ENCODE data around the gene DLL4. TPM values are rescaled to one million over a fixed set of nuclear protein-coding genes. Genes with fewer than 3 reads are reported as not detected.

The DLL4 gene
- total RNA-seq, 2 experiments from 2014 or later: 0.12 TPM; not detected in 1

DNA sequence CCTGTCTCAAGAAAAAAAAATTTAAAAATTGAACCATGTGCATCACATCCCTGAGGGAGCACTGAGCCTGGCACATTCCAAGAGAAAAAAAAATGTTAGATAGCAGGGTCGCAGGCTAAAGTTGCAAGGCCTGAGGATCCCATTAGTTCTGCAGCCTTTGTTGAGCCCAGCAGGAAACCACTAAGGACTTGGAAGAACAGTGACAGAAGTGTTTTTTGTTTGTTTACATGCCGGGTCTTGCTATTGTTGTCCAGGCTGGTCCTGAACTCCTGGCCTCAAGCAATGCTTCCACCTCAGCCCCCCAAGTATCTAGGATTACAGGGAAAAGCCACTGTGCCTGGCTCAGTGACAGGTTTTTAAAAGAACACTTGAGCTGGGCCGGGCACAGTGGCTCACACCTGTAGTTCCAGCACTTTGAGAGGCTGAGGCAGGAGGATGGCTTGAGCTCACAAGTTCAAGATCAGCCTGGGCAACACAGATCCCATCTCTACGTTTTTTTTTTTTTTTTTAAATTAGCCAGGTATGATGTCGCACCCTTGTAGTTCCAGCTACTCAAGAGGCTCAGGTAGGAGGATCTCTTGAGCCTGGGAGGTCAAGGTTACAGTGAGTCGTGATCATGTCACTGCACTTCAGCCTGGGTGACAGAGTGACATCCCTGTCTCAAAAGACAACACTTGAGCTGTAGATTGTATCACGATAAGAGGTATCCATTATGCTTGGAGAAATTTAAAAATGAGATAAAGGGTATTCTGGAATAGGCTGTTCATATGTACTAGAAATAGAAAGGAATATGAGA, 39.3 kb downstream of the DLL4 start:
- CTCF ChIA-PET: interaction anchor here (0.7 to 1.4 kb wide), 3 partner anchors 17 to 109 kb away, joined by 3 to 4 read pairs (median 3); no protein-coding TSS in a partner anchor
- Mint-ChIP-seq H3K27me3 (no peaks in the 10 kb centered on the region), H3K4me3 (no peak overlapping the region), H3K9me3 (ENCODE audit: low read depth) (no peaks in the 10 kb centered on the region), H3K27ac (no peak overlapping the region), H3K36me3 (no peaks in the 10 kb centered on the region), H3K4me1 (no peaks in the 10 kb centered on the region)
- no peak for ATAC-seq
- DNase-seq: no peak

DNA sequence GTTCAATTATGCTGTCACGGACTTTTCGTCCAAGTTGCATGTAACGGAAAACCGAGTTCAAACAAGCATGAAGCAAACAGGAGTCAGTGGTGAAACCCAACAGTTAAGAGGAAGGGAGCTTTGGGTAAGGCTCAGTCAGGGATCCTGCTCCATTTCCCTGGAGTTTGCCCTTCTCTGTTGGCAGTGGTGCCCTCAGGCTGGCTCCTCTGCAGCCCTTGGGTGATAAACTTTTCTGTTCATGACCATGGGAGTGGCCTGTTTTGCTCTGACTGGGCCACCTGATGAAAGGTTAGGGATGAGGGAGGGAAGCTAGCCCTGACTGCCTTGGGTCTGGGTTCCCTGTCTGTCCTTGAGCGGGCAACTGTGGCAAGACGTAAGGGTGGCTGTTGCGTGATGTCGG, 40.2 kb downstream of the DLL4 start:
- Mint-ChIP-seq H3K4me1 (no peaks in the 10 kb centered on the region), H3K27ac (no peak overlapping the region), H3K36me3 (no peaks in the 10 kb centered on the region), H3K9me3 (ENCODE audit: low read depth) (no peaks in the 10 kb centered on the region), H3K4me3 (no peak overlapping the region), H3K27me3 (no peaks in the 10 kb centered on the region)
- ATAC-seq: no peak
- CTCF ChIA-PET: interaction anchor here (0.7 to 1.0 kb wide), 2 partner anchors 18 to 27 kb away, joined by 3 to 4 read pairs; no protein-coding TSS in a partner anchor
- DNase-seq: no peak

DNA sequence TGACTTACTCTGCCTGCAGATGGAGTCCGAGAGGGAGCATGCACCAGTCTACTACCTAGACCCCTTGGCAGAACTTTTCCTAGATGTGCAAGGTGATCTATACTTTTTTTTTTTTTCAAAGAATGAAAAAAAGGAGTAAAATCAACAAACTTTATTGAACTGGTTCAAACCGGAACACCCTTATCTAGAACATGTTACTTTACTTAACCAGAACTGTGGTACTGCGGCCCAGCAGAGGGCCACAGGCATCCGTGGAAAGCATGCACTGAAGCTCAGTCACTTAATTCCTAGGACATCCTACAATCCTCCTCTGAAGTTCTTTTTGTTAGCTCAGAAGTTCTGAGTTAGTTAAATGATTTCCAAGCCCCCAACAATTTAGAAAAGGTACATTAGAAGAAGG, 45.7 kb downstream of the DLL4 start:
- DNase-seq (no peak), ATAC-seq (no peak)
- H3K4me1 Mint-ChIP-seq: no peaks in the 10 kb centered on the region
- CTCF ChIA-PET: interaction anchor here (0.7 to 1.1 kb wide), 2 partner anchors 8 to 192 kb away, joined by 3 read pairs; no protein-coding TSS in a partner anchor
- H3K9me3 Mint-ChIP-seq (ENCODE audit: low read depth): no peaks in the 10 kb centered on the region
- H3K27me3 Mint-ChIP-seq: no peaks in the 10 kb centered on the region
- H3K36me3 Mint-ChIP-seq: peaks cover 3% of the 10 kb centered on the region
- H3K27ac Mint-ChIP-seq: no peak overlapping the region
- no peak overlapping the region for H3K4me3 Mint-ChIP-seq

DNA sequence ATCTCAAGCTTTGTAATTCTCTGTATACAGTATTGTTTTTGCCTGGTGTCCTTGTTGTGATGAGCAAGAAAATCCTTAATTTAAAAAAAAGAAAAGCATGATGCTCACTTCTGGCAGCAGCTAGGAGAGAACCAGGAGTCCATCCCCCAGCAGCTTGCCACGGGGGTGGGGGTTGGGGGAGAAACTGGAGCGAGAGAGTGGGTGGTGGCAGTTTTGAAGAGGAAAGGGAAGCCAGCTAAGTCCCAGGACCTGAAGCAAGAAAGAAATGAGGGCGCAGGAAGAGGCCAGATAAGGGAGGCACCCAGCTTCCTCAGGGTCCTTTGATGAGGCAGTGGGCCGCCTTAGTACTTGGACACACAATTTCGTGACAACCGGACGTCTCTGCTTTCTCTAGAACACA, 47.7 kb downstream of the DLL4 start:
- H3K4me3 Mint-ChIP-seq: no peak overlapping the region
- DNase-seq (no peak), ATAC-seq (no peak)
- CTCF ChIA-PET: interaction anchor here (1.1 to 1.3 kb wide), 2 partner anchors 36 to 73 kb away, joined by 3 read pairs; no protein-coding TSS in a partner anchor
- H3K4me1 Mint-ChIP-seq: no peaks in the 10 kb centered on the region
- no peaks in the 10 kb centered on the region for H3K9me3 Mint-ChIP-seq (ENCODE audit: low read depth)
- peaks cover 9% of the 10 kb centered on the region for H3K36me3 Mint-ChIP-seq
- no peak overlapping the region for H3K27ac Mint-ChIP-seq
- no peaks in the 10 kb centered on the region for H3K27me3 Mint-ChIP-seq

DNA sequence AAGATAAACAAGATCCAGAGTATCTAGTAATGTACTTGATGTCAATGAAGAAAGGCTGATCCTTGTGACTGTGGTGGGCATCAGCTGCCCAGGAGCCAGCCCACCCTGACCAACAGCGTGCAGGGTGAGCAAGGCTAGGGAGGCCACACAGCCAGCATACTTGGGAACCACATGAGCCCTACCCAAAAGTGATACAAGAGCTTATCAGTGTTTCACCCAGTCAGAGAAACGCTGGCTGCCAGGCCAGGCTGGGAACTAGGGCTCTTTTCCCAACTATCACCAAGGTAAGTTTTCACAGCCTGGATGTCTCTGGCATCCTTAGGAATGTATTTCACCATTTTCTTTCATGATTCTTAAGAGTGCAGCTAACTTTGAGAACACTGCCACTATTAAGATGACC, 49.0 kb downstream of the DLL4 start:
- Mint-ChIP-seq H3K36me3 (peaks cover 15% of the 10 kb centered on the region), H3K4me3 (no peak overlapping the region), H3K9me3 (ENCODE audit: low read depth) (no peaks in the 10 kb centered on the region), H3K27ac (no peak overlapping the region), H3K27me3 (no peaks in the 10 kb centered on the region), H3K4me1 (no peaks in the 10 kb centered on the region)
- CTCF ChIA-PET: interaction anchor here (1.0 kb wide), 1 partner anchor 25 kb away, joined by 3 read pairs; the partner anchor contains the start of gene CHAC1
- no peak for DNase-seq
- ATAC-seq: no peak

DNA sequence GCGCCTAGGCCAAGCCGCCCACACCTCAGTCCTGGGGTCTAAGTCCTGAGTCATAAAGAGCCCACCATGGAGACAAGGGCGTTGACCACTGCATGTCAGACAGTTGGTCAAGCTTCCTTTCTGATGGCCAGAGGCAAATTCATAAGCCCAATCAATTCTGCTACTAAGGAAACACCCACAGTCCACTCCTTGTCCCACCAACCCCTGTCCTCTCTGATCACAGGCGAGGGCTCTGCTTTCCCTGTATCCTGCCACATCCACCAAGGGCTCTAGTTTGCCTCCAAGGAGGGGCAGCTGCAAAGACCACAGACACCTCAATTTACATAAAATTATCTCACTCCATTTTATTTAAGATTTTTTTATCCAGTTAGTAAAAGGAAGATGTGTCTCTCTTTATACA, 49.4 kb downstream of the DLL4 start:
- Mint-ChIP-seq H3K27ac (no peak overlapping the region), H3K4me1 (no peaks in the 10 kb centered on the region), H3K9me3 (ENCODE audit: low read depth) (no peaks in the 10 kb centered on the region), H3K27me3 (no peaks in the 10 kb centered on the region), H3K4me3 (no peak overlapping the region), H3K36me3 (peaks cover 17% of the 10 kb centered on the region)
- no peak for ATAC-seq
- DNase-seq: no peak
- CTCF ChIA-PET: interaction anchor here (1.0 kb wide), 1 partner anchor 25 kb away, joined by 3 read pairs; the partner anchor contains the start of gene CHAC1

DNA sequence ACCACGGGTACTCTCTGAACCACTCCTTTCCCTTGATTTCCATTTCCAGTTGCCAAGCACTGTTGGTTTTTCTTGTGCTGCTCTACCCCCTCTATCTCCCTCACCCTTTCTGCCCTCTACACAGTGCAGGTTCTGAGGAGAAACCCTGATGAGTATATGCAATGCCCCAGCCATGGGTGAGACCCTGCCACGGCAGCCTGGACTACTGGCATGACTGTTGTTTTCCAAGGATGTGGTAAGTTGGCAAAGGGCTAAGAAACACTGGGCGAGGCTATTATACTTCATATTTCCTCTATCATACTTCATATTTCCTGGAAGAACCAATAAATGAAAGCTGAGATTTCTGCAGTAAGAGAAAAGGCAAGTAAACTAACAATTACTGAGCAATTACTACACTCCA, 52.0 kb downstream of the DLL4 start:
- Mint-ChIP-seq H3K4me1 (peaks cover 3% of the 10 kb centered on the region), H3K9me3 (ENCODE audit: low read depth) (no peaks in the 10 kb centered on the region), H3K4me3 (no peak overlapping the region), H3K27me3 (no peaks in the 10 kb centered on the region), H3K36me3 (peaks cover 18% of the 10 kb centered on the region), H3K27ac (peak overlapping the region; percentile 34)
- CTCF ChIA-PET: no interaction called here
- DNase-seq (no peak), ATAC-seq (no peak)

DNA sequence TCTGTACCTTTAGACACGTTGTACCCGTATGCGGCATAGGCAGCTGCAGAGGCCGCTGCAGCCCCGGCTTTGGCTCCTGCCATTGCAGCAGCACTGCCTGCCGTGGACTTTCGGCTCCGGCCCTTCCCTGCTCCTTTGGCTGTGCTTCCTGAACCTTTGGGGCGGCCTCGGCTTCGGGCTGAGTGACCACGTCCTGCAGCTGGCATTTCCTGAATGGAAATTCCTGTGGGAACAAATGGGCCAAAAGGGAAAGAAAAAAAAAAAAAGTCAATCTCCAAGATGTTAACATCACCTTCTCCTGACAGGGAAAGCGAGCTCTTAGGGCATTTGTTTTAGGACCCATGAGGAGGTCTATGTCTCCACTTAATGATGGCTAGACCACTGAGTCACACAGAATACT, 53.7 kb downstream of the DLL4 start:
- Mint-ChIP-seq H3K4me1 (peaks cover 3% of the 10 kb centered on the region), H3K27ac (no peak overlapping the region), H3K27me3 (no peaks in the 10 kb centered on the region), H3K9me3 (ENCODE audit: low read depth) (no peaks in the 10 kb centered on the region), H3K36me3 (peaks cover 27% of the 10 kb centered on the region), H3K4me3 (no peak overlapping the region)
- ATAC-seq (no peak), DNase-seq (no peak)
- CTCF ChIA-PET: interaction anchor here (0.6 to 1.5 kb wide), 4 partner anchors 8 to 79 kb away, joined by 3 to 4 read pairs (median 3); partner anchors contain the start of gene CHAC1

DNA sequence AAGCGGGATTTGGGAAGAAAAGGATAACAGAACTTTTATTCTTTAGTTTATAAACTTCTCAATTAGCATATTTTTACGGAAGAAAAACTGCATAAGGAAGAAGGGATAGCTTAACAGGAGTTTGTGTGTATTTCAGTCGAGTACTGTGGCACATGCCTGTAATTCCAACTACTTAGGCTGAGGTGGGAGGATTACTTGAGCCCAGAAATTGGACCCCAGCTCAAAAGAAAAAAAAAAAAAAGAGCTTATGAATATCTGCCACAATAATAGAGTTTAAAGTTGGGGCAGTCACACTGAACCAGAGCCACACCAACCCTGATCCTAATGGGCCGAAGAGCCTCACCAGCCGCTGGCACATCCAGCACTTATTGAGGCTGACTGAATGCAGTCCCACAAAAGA, 55.3 kb downstream of the DLL4 start:
- H3K4me3 Mint-ChIP-seq: no peak overlapping the region
- CTCF ChIA-PET: no interaction called here
- peaks cover 3% of the 10 kb centered on the region for H3K4me1 Mint-ChIP-seq
- DNase-seq (no peak), ATAC-seq (no peak)
- no peaks in the 10 kb centered on the region for H3K27me3 Mint-ChIP-seq
- no peaks in the 10 kb centered on the region for H3K9me3 Mint-ChIP-seq (ENCODE audit: low read depth)
- H3K27ac Mint-ChIP-seq: no peak overlapping the region
- peaks cover 30% of the 10 kb centered on the region for H3K36me3 Mint-ChIP-seq

DNA sequence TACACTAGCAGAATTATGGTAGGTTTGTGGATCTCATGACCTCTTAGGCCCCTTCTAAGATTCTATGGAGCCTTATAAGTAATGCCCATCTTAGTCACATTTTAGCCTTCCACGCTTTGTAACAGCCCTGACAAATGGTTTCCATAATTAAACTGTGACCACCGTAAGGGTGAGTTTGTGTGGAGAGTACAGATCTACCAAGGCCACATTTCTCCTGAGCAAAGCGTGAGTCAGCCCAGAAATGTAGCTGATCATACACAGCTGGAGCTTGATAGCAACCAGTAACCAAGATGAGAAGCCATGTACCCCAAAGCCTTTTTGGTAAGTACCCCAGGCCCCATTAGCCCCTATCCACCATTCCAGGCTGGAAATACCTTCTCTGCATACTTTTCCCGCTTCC, 55.8 kb downstream of the DLL4 start:
- no peak overlapping the region for H3K27ac Mint-ChIP-seq
- DNase-seq (no peak), ATAC-seq (no peak)
- H3K9me3 Mint-ChIP-seq (ENCODE audit: low read depth): no peaks in the 10 kb centered on the region
- CTCF ChIA-PET: no interaction called here
- no peaks in the 10 kb centered on the region for H3K27me3 Mint-ChIP-seq
- peaks cover 3% of the 10 kb centered on the region for H3K4me1 Mint-ChIP-seq
- H3K36me3 Mint-ChIP-seq: peaks cover 33% of the 10 kb centered on the region
- no peak overlapping the region for H3K4me3 Mint-ChIP-seq

DNA sequence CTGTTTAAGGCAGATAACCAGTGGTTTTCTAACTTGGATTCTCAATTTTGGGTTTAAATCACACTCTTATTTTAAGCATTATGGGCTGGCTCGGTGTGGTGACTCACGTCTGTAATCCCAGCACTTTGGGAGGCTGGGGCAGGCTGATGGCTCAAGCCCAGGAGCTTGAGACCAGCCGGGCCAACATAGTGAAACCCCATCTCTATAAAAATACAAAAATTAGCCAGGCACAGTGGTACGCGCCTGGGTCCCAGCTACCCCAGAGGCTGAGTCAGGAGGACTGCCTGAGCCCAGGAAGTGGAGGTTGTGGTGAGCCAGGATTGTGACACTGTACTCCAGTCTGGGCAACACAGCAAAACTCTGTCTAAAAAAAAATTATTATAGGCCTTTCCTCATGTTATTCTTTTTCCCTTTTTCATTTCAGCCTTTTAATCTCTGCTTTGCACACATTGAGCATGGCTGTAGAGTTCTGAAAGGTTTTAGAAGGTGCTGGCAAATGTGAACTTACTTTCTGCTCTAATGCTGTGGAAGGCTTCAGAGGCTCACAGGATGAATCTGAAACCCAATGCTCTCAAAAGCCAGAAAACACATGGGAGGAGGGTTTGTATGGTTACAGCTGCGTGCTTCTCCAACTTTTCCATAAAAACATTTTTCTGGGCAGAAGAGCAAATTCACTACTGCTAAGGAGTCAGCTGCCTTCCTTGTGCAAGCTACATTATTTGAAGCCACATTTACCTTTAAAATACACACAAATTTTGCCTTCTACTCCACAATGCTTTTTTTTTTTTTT, 56.6 kb downstream of the DLL4 start:
- ATAC-seq: no peak
- Mint-ChIP-seq H3K27me3 (no peaks in the 10 kb centered on the region), H3K27ac (no peak overlapping the region), H3K9me3 (ENCODE audit: low read depth) (no peaks in the 10 kb centered on the region), H3K36me3 (peaks cover 39% of the 10 kb centered on the region), H3K4me3 (no peak overlapping the region), H3K4me1 (peaks cover 3% of the 10 kb centered on the region)
- DNase-seq: no peak
- CTCF ChIA-PET: no interaction called here

DNA sequence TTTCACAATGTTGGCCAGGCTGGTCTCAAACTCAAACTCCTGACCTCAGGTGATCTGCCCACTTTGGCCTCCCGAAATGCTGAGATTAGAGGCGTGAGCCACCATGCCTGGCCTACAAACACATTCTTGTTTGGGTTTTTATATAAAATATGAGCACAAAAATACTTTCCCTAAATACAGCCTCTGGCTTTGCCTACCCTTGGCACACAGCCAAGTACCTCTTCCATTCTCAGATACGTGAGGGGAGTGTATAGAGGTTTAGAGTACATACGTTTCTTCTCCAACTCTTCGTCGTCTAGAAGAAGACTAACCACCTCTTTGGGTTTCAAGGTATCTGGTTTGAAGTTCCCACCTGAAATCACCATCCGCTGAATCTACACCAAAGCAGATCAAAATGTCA, 57.7 kb downstream of the DLL4 start:
- peaks cover 43% of the 10 kb centered on the region for H3K36me3 Mint-ChIP-seq
- no peaks in the 10 kb centered on the region for H3K9me3 Mint-ChIP-seq (ENCODE audit: low read depth)
- ATAC-seq (no peak), DNase-seq (no peak)
- H3K27me3 Mint-ChIP-seq: no peaks in the 10 kb centered on the region
- H3K4me3 Mint-ChIP-seq: no peak overlapping the region
- CTCF ChIA-PET: interaction anchor here (1.4 kb wide), 1 partner anchor 11 kb away, joined by 3 read pairs; no protein-coding TSS in a partner anchor
- H3K4me1 Mint-ChIP-seq: peaks cover 6% of the 10 kb centered on the region
- no peak overlapping the region for H3K27ac Mint-ChIP-seq

DNA sequence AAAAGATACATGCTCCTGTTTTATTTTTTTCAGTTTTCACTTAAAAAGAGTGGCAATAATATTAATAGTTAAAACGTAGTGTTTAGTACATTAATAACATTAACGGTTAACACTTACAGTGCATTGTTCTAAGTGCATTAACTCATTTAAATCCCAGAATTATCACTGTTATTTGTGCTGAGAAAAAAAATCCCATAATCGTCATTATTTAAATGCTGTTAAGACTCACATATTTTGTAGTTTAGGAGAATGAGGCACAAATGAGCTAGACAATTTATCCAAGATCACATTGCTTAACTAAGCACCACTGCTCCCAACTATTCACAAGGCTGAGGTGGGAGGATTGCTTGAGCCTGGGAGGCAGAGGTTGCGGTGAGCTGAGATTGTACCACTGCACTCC, 59.0 kb downstream of the DLL4 start:
- peaks cover 6% of the 10 kb centered on the region for H3K4me1 Mint-ChIP-seq
- ATAC-seq: no peak
- H3K4me3 Mint-ChIP-seq: no peak overlapping the region
- DNase-seq: no peak
- H3K36me3 Mint-ChIP-seq: peaks cover 39% of the 10 kb centered on the region
- no peak overlapping the region for H3K27ac Mint-ChIP-seq
- H3K9me3 Mint-ChIP-seq (ENCODE audit: low read depth): no peaks in the 10 kb centered on the region
- CTCF ChIA-PET: interaction anchor here (0.7 kb wide), 1 partner anchor 8 kb away, joined by 3 read pairs; no protein-coding TSS in a partner anchor
- no peaks in the 10 kb centered on the region for H3K27me3 Mint-ChIP-seq
